Endothelial cell of umbilical vein (primary cell): Measurements from ENCODE around the gene RGS10. TPM values are rescaled to one million over a fixed set of nuclear protein-coding genes. Genes with fewer than 3 reads are reported as not detected.

Experiments
- BruUV-seq: library from RNA; stranded (reverse); fragments of 400-500 nt; replicated peaks from 2 replicates; lab custom pipeline; 2021; lab: Mats Ljungman, UMichigan
- CTCF ChIA-PET: fragments of 300-600, 350-600 bp; sonication (Branson Sonifier 250); formaldehyde crosslinking; loops from one replicate; lab custom pipeline; 2021; ENCODE audit warnings: antibody characterized with exemption, inconsistent platforms; lab: Charles Lee
- POLR2A ChIA-PET: fragments of 300-600, 350-600 bp; sonication (Branson Sonifier 250); formaldehyde crosslinking; loops from one replicate; lab custom pipeline; 2021; ENCODE audit warnings: antibody characterized with exemption, inconsistent platforms; lab: Charles Lee
- DNase-seq: peaks from one replicate; pipeline ENCODE4 v3.0.0-alpha.2; 2011; ENCODE audit warnings: low read depth, low spot score
- FAIRE-seq: peaks from 2 replicates; lab custom pipeline; 2011; peaks lifted over from hg19 to GRCh38; lab: Jason Lieb, UNC
- H2AFZ ChIP-seq: 2 replicates; pipeline ENCODE4 v1.6.0; 2012; ENCODE audit warnings: low read depth, low read length, control low read depth, inconsistent platforms
- H3K27ac ChIP-seq: 2 replicates; pipeline ENCODE4 v1.5.1; 2011; ENCODE audit warnings: low read depth, mild to moderate bottlenecking, control low read depth, low read length, moderate library complexity; ENCODE audit not compliant: insufficient read depth
- H3K27me3 ChIP-seq, 2 experiments: 2 replicates each; pipeline versions ENCODE4 v1.6.0 to v1.6.1; 2011; ENCODE audit warnings: low read length in 2 of 2, mixed read lengths in 1 of 2; ENCODE audit not compliant: control insufficient read depth in 2 of 2, insufficient read depth in 2 of 2
- H3K36me3 ChIP-seq, 2 experiments: 2 replicates in 1 of 2; 3 replicates in 1 of 2; pipeline ENCODE4 v1.5.1; 2011; ENCODE audit warnings: low read length in 2 of 2, mild to moderate bottlenecking in 1 of 2, moderate library complexity in 1 of 2; ENCODE audit not compliant: control insufficient read depth in 2 of 2, insufficient read depth in 2 of 2; ENCODE audit errors: extremely low read depth in 1 of 2
- H3K4me1 ChIP-seq: 3 replicates; pipeline ENCODE4 v1.5.1; 2011; ENCODE audit warnings: mild to moderate bottlenecking, low read length; ENCODE audit not compliant: control insufficient read depth, insufficient read depth; ENCODE audit errors: extremely low read depth
- H3K4me2 ChIP-seq: 2 replicates; pipeline ENCODE4 v1.6.1; 2011; ENCODE audit warnings: low read length, control low read depth, mixed read lengths; ENCODE audit not compliant: insufficient read depth
- H3K4me3 ChIP-seq, 3 experiments: fragments of 200-600 bp in 1 of 3; sonication (generic), shearing (Covaris generic) in 1 of 3; replicated peaks in 1 of 3; 2 replicates each; pipeline ENCODE4 v1.5.1; 2011 to 2016; ENCODE audit warnings: control low read depth in 3 of 3, low read length in 3 of 3, mild to moderate bottlenecking in 2 of 3, inconsistent platforms in 1 of 3, low read depth in 1 of 3, moderate library complexity in 1 of 3; ENCODE audit not compliant: insufficient read depth in 1 of 3
- H3K79me2 ChIP-seq: 2 replicates; pipeline ENCODE4 v1.6.0; 2012; ENCODE audit warnings: low read length, inconsistent platforms; ENCODE audit not compliant: control insufficient read depth, insufficient read depth
- H3K9ac ChIP-seq: replicated peaks from 2 replicates; pipeline ENCODE3; 2011; ENCODE audit warnings: low read length, control low read depth; ENCODE audit not compliant: insufficient read depth; ENCODE audit errors: extremely low read depth
- H3K9me1 ChIP-seq: replicated peaks from 3 replicates; pipeline ENCODE4 v1.6.0; 2011; ENCODE audit warnings: mild to moderate bottlenecking, low read length; ENCODE audit not compliant: control insufficient read depth, insufficient read depth; ENCODE audit errors: extremely low read depth
- H3K9me3 ChIP-seq: replicated peaks from 2 replicates; pipeline ENCODE4 v1.5.1; 2012; ENCODE audit warnings: low read length, inconsistent platforms; ENCODE audit not compliant: control insufficient read depth, insufficient read depth
- H4K20me1 ChIP-seq: replicated peaks from 2 replicates; pipeline ENCODE3; 2011; ENCODE audit warnings: mild to moderate bottlenecking, low read length; ENCODE audit not compliant: control insufficient read depth, insufficient read depth; ENCODE audit errors: extremely low read depth
- CTCF ChIP-seq, 2 donors: IDR thresholded peaks; 1 replicate in 1 of 2; 2 replicates in 1 of 2; pipeline ENCODE4 v1.5.1; 2011; ENCODE audit warnings: low read length in 2 of 2, mild to moderate bottlenecking in 2 of 2, moderate library complexity in 2 of 2, control low read depth in 1 of 2, inconsistent platforms in 1 of 2, low read depth in 1 of 2; ENCODE audit not compliant: insufficient read depth in 1 of 2; ENCODE audit errors: extremely low read depth in 1 of 2
- EZH2 ChIP-seq: IDR thresholded peaks from 2 replicates; pipeline ENCODE4 v1.6.1; 2012; ENCODE audit warnings: borderline replicate concordance, low read depth, mild to moderate bottlenecking, moderate library complexity, low read length, inconsistent platforms; ENCODE audit not compliant: severe bottlenecking
- FOS ChIP-seq: IDR thresholded peaks from 2 replicates; pipeline ENCODE4 v1.6.1; 2011; ENCODE audit warnings: mild to moderate bottlenecking, low read length, moderate library complexity, borderline replicate concordance; ENCODE audit not compliant: insufficient read depth
- GATA2 ChIP-seq: IDR thresholded peaks from 2 replicates; pipeline ENCODE4 v1.7.0; 2011; ENCODE audit warnings: low read depth, mild to moderate bottlenecking, moderate library complexity, mixed read lengths, low read length; ENCODE audit not compliant: insufficient read length, insufficient read depth
- JUN ChIP-seq: IDR thresholded peaks from 2 replicates; pipeline ENCODE4 v1.6.1; 2011; ENCODE audit warnings: borderline replicate concordance, low read depth; ENCODE audit not compliant: insufficient read length, insufficient read depth
- MAX ChIP-seq: IDR thresholded peaks from 2 replicates; pipeline ENCODE4 v1.6.1; 2011; ENCODE audit not compliant: insufficient read depth, insufficient read length
- MYC ChIP-seq: IDR thresholded peaks from one replicate; pipeline ENCODE4 v1.6.1; 2011; ENCODE audit warnings: mild to moderate bottlenecking, low read depth, low read length
- POLR2A ChIP-seq: IDR thresholded peaks from 2 replicates; pipeline ENCODE4 v1.6.1; 2012; ENCODE audit warnings: low read depth, mild to moderate bottlenecking, control low read depth, low read length
- POLR2AphosphoS5 ChIP-seq: IDR thresholded peaks from 2 replicates; pipeline ENCODE4 v1.6.1; 2012; ENCODE audit warnings: low read depth, mild to moderate bottlenecking, control low read depth, low read length, moderate library complexity; ENCODE audit not compliant: insufficient read depth
- dilution Hi-C: fragments of 300-500 bp; cut with MboI; formaldehyde crosslinking; loops from one replicate; pipeline ENCODE4 v1.15.0; 2019; ENCODE audit warnings: low sequenced_read_pairs; ENCODE audit not compliant: extremely low pct_ligation_motif_present
- intact Hi-C: fragments of 100-400 bp; cut with micrococcal nuclease; formaldehyde crosslinking; loops from one replicate; pipeline ENCODE4 v1.10.0; 2022
- polyA plus RNA-seq, 4 experiments: library from polyadenylated mRNA; depleted of rRNA in 3 of 4; stranded (reverse) in 3 of 4; unstranded in 1 of 4; fragments of >200 nt; gene quantifications; 2 replicates each; pipeline versions ENCODE4 v1.2.1 to v1.2.3, GENCODE V29; 2011 to 2012; ENCODE audit warnings: missing spikeins in 1 of 4
- total RNA-seq: library from RNA; stranded (reverse); gene quantifications from 2 replicates; pipeline ENCODE4 v1.2.3, GENCODE V29; 2021

The RGS10 gene
- total and polyA plus RNA-seq, 2 donors (not counting 3 experiments of a cell fraction or from before 2014, with no cell fraction given) = 7.8 to 22.4 TPM

- Histone ChIP-seq H3K9ac (no peak overlapping the region), H3K79me2 (no peaks in the 10 kb centered on the region), H3K27ac (no peak overlapping the region), H3K4me2 (no peak overlapping the region), H3K9me3 (no peaks in the 10 kb centered on the region), H3K4me3 (no peak overlapping the region), H2AFZ (no peak overlapping the region), H3K9me1 (no peaks in the 10 kb centered on the region), H4K20me1 (no peaks in the 10 kb centered on the region), H3K27me3 (peaks cover 26 to 35% of the 10 kb centered on the region in 2 experiments), H3K4me1 (no peaks in the 10 kb centered on the region), H3K36me3 (no peaks in the 10 kb centered on the region)
- dilution Hi-C loops (no loop called here), intact Hi-C loops (no loop called here)
- no peak for FAIRE-seq
- BruUV-seq = no TSS peak
- DNase-seq = no peak
- TF ChIP-seq CTCF (IDR thresholded peaks at IDR 0.05; ENCODE audit: extremely low read depth in 1 of 2, insufficient read depth in 1 of 2, low read depth in 1 of 2, low read length in 2 of 2) = no peak
- no peak for TF ChIP-seq POLR2AphosphoS5
- ChIA-PET CTCF (interaction anchor here (1.1 kb wide), 1 partner anchor 15 kb away, joined by 3 read pairs; no protein-coding TSS in a partner anchor), POLR2A (no interaction called here)
Measured at GRCh38 chr10:119473771-119474170, 68.7 kb downstream of the RGS10 start.

DNA sequence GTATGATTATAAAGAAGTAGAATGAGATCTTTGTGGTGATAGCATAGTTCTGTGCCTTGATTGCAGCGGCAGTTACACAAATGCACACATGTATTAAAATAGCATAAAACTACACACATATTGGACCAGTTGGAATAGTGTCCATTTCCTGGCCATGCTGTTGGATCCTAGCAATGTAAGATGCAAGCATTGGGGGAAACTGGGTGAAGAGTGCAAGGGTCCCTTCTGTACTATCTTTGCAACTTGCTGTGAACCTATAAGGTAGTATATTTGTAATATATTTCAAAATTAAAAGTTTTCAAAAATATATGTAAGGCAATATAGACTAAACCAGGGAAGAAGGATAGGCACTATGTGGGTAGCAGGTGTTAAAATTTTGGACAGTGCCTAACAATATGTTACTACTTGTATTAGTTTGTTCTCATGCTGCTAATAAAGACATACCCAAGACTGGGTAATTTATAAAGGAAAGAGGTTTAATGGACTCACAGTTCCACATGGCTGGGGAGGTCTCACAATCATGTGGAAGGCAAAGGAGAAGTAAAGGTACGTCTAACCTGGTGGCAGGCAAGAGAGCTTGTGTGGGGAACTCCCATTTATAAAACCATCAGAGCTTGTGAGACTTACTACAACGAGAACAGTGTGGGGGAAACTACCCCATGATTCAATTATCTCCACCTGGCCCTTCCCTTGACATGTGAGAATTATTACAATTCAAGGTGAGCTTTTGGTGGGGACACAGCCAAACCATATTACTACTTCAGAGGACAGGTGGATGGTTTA lies 71.4 kb downstream of the RGS10 start:
- no peaks in the 10 kb centered on the region for H3K9me3 ChIP-seq
- ChIA-PET POLR2A (interaction anchor here (0.6 kb wide), 1 partner anchor 10 kb away, joined by 3 read pairs; no protein-coding TSS in a partner anchor), CTCF (interaction anchor here (1.2 to 1.8 kb wide), 5 partner anchors 10 to 273 kb away, joined by 3 to 7 read pairs (median 5); no protein-coding TSS in a partner anchor)
- DNase-seq = no peak
- no peak for FAIRE-seq
- no TSS peak for BruUV-seq
- no peak for TF ChIP-seq POLR2AphosphoS5
- no peak for TF ChIP-seq EZH2
- no peak for TF ChIP-seq POLR2A
- TF ChIP-seq JUN = no peak
- TF ChIP-seq CTCF (IDR thresholded peaks at IDR 0.05; ENCODE audit: extremely low read depth in 1 of 2, insufficient read depth in 1 of 2, low read depth in 1 of 2, low read length in 2 of 2) = no peak
- no peak for TF ChIP-seq FOS
- no peak for TF ChIP-seq GATA2
- no peak for TF ChIP-seq MYC
- TF ChIP-seq MAX = no peak
- no peaks in the 10 kb centered on the region for H3K4me1 ChIP-seq
- no peak overlapping the region for H3K4me2 ChIP-seq
- H3K4me3 ChIP-seq = no peak overlapping the region
- intact Hi-C loops (no loop called here), dilution Hi-C loops (no loop called here)
- no peak overlapping the region for H3K27ac ChIP-seq
- H3K36me3 ChIP-seq = no peaks in the 10 kb centered on the region
- H2AFZ ChIP-seq = no peak overlapping the region
- no peak overlapping the region for H3K9ac ChIP-seq
- H3K27me3 ChIP-seq = peaks cover 8 to 20% of the 10 kb centered on the region in 2 experiments
- no peaks in the 10 kb centered on the region for H3K79me2 ChIP-seq
- no peaks in the 10 kb centered on the region for H4K20me1 ChIP-seq
- H3K9me1 ChIP-seq = no peaks in the 10 kb centered on the region
